ENCODE data around the gene SNAP47.

SNAP47 gene

DNA sequence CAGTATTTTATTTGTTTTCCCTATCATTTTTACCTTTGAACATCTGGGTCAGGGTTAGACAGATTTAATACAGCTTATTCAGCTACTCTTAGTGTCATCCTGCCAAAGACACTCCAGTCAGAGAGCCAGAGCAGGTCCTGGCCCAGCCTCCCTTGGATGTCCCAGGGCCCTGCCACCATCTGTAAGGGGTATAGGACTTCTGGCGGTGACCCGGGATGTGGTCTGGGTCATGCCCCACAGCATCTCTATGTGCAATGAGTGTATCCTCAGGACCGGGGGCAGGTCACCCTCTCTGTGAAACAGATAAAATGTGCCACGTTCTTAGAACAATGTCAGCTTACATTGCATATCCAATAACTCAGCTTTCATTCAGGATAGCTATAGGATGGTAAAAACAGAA, 42.4 kb downstream of the SNAP47 start:
- peak in 2 of 10 donors; percentile 5 to 33 for DNase-seq
- intact Hi-C loops (cut with DNase I) = no loop called here

DNA sequence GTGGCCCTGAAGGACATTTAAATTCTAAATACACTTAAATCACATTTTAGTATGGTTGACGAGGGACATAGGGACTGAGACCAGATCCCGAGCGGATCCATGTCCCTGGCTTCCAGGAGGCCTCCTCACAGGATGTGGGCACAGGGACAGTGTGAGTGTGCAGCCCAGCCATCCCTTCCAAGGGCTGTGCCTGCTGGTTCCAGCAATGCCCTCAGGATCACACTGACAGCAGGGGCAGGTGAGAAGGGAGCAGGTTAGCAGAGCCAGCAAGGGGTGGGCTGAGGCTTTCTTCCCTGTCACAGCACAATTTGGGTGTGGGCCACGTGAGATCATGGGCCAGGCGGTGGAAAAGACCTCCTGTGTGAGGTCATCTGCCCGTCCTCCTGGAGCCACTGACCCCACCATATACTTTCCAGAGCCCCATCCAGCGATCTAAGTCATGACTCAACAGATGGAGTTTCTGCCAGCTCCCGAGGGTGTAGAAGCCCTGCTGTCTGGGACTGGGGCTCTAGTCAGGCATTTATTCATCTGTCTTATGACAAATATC, 43.2 kb downstream of the SNAP47 start:
- DNase-seq = peak in 3 of 10 donors; percentile 5 to 59 (median 41)
- intact Hi-C loops (cut with DNase I) = no loop called here

DNA sequence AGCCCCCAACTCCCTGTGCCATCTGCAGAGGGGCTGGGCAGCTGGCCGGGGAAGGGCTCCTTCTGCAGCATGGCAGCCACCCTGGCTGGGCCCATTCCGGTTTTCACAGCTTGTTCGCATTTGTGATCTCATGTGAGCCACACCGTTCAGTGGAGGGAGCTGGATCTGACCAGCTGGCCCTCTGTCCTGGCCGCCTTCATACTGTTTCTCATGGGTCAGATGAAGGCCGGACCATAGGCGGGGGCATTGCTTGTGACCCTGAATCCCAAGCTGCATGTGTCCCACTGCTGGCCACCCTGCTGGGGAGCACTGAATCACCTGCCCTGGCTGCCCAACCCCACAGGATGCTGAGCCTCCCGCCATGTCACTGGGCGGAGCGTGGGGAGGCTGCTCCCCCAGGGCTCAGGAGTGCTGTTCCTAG, 43.8 kb downstream of the SNAP47 start:
- DNase-seq = peak in 3 of 10 donors; percentile 6 to 83 (median 8)
- intact Hi-C loops (cut with DNase I) = no loop called here

GRCh38 chr1:227779685-227780084, 44.5 kb downstream of the SNAP47 start:
- intact Hi-C loops (cut with DNase I) = no loop called here
- peak in 2 of 10 donors; percentile 6 to 59 for DNase-seq

GRCh38 chr1:227780101-227781044, 45.1 kb downstream of the SNAP47 start:
- peak in 3 of 10 donors; percentile 6 to 70 (median 67) for DNase-seq
- intact Hi-C loops (cut with DNase I) = no loop called here

DNA sequence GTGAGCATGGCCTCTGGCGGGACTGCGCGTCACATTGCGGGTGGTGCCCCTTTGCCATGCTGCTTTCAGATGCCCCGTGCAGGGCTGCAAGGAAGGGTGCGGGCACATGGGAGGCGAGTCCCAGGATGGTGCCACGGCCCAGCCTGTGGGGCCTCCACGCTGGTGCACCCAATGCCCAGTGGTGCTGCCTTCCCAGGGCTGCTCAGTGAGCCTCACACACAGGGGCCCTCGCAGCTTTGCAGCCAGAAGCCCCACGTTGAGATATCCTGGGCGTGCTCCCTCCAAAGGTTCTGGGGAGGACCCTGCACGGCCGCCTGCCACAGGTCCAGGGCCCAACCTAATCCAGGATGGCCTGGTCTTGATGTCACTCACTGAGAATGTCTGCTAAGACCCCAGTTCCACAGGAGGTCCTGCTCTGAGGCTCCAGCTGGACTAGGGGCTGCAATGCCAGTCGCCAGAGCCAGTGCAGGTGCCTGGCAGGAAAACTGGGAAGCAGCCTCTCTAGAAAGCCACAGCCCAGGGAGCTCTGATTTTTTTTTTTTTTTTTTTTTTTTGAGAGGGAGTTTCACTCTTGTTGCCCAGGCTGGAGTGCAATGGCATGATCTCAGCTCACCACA, 46.2 kb downstream of the SNAP47 start:
- peak in 2 of 10 donors; percentile 5 to 73 for DNase-seq
- intact Hi-C loops (cut with DNase I) = no loop called here

GRCh38 chr1:227782226-227782625, 47.0 kb downstream of the SNAP47 start:
- intact Hi-C loops (cut with DNase I) = no loop called here
- peak in 2 of 10 donors; percentile 3 to 69 for DNase-seq

DNA sequence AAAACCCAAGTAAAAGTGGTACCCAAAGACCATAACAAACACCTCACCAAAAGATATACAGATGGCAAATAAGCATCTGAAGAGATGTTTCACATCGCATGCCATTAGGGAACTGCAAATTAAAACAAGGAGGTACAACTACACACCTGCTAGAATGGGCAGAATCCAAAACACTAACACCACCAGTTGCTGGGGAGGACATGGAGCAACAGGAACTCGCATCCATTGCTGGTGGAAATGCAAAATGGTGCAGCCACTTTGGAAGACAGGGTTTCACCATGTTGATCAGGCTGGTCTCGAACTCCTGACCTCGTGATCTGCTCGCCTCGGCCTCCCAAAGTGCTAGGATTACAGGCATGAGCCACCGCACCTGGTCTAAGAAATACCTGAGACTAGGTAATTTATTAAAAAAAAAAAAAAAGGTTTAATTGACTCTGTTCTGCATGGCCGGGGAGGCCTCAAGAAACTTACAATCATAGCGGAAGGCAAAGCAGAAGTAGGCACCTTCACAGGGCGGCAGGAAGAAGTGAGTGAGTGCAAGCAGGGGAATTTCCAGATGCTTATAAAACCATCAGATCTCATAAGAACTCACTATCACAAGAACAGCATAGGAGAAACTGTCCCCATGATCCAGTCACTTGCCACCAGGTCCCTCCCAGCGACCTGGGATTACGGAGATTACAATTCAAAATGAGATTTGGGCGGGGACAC, 50.0 kb downstream of the SNAP47 start:
- DNase-seq = peak in 1 of 10 donors; percentile 20
- intact Hi-C loops (cut with DNase I) = no loop called here

DNA sequence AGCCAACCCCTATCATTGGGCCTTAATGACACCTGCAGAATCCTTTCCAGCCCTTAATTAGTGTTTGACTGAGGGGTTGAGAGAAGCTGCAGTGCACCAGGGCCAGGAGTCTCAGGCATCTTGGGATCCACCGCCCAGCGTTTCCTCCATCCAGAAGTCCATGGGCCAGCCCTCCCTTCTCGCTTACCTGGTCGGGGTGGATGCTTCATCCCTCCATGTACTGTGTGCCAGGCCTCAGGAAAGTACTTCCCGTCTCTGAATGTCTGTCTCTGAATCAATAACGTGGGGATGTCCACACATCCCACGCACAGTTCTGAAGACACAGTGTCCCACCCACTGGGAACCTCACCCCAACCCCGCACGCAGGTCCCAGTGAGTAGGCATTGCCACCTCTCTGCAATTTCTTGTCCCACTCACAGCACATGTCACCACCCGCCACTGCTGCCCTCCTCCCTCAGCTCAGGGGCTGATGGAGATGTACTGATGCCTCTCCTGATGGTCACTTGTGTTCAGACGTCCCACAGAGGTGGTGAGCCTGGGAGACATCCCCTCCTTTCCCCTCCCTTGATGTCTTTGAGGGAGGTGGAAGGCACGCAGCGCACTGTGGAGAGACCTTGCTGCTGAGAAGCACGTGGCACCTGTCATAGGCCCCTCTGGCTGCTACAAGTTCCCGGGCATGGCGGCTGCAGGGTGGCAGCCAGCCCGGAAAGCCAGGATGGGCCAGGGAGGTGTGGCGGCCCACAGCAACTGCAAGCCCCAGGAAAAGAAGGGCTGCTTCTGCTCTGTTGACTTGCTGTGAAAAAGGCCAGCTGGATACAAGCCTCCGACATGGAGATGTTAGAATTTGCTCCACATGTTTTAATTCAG, 50.8 kb downstream of the SNAP47 start:
- intact Hi-C loops (cut with DNase I) = no loop called here
- peak in 1 of 10 donors; percentile 73 for DNase-seq

GRCh38 chr1:227786673-227787512, 51.7 kb downstream of the SNAP47 start:
- peak in 1 of 10 donors; percentile 86 for DNase-seq
- intact Hi-C loops (cut with DNase I) = no loop called here

- intact Hi-C loops (cut with DNase I) = no loop called here
- DNase-seq = peak in 8 of 10 donors; percentile 53 to 96 (median 72)
Measured at GRCh38 chr1:227787513-227788270, 52.5 kb downstream of the SNAP47 start.

GRCh38 chr1:227788271-227789083, 53.2 kb downstream of the SNAP47 start:
- peak in 2 of 10 donors; percentile 59 to 90 for DNase-seq
- intact Hi-C loops (cut with DNase I) = no loop called here

GRCh38 chr1:227789084-227790033, 54.1 kb downstream of the SNAP47 start:
- intact Hi-C loops (cut with DNase I) = no loop called here
- peak in 1 of 10 donors; percentile 80 for DNase-seq

- intact Hi-C loops (cut with DNase I) = no loop called here
- DNase-seq = peak in 1 of 10 donors; percentile 15
Measured at GRCh38 chr1:227790034-227790400, 54.8 kb downstream of the SNAP47 start.

GRCh38 chr1:227790868-227791267, 55.6 kb downstream of the SNAP47 start:
- intact Hi-C loops (cut with DNase I) = no loop called here
- no peak for DNase-seq
